Mammary epithelial cell (primary cell): ENCODE results near the gene EDN1.

Experiments
- CTCF ChIP-seq, 2 donors: IDR thresholded peaks in 1 of 2; conservative IDR thresholded peaks in 1 of 2; 2 replicates each; pipeline ENCODE4 v1.5.1; 2011 to 2012; ENCODE audit warnings: inconsistent platforms in 2 of 2, low read length in 2 of 2, mild to moderate bottlenecking in 2 of 2, control low read depth in 1 of 2, low read depth in 1 of 2; ENCODE audit not compliant: insufficient read depth in 1 of 2; ENCODE audit errors: extremely low read depth in 1 of 2
- EZH2 ChIP-seq: IDR thresholded peaks from 2 replicates; pipeline ENCODE4 v1.6.1; 2012; ENCODE audit warnings: low read length, inconsistent platforms, borderline replicate concordance

GRCh38 chr6:12264671-12265070 is 25.5 kb upstream of the EDN1 start:
- TF ChIP-seq CTCF (conservative IDR thresholded peaks at IDR 0.05 in 1 of 2, IDR thresholded peaks at IDR 0.05 in 1 of 2; ENCODE audit: extremely low read depth in 1 of 2, insufficient read depth in 1 of 2, low read depth in 1 of 2, low read length in 2 of 2) = no peak
- no peak for TF ChIP-seq EZH2
